Activated CD4-positive, alpha-beta T cell treated with anti-CD3 and anti-CD28 coated beads, Interleukin-2, amount 50 U/mL, for 24 hours (primary cell): Measurements from ENCODE around the gene ACOT8.
A peak's percentile ranks its signal among the peaks of the same experiment; 100 is the strongest.
"Not testable (repeated sequence)": the region's sequence is repeated elsewhere in the genome, so short reads cannot be mapped to it uniquely, and the experiment has no call there.

Source experiments
- DNase-seq, 2 donors: peaks; one replicate each; pipeline ENCODE4 v3.0.0-alpha.2; 2020; ENCODE audit warnings: low read depth in 1 of 2, low spot score in 1 of 2

The ACOT8 gene

GRCh38 chr20:45829673-45830106, 27.5 kb downstream of the ACOT8 start:
- not testable (repeated sequence) for DNase-seq

- DNase-seq = no peak
Measured at GRCh38 chr20:45828589-45828988, 28.6 kb downstream of the ACOT8 start.

GRCh38 chr20:45827712-45828111, 29.5 kb downstream of the ACOT8 start:
- no peak for DNase-seq

GRCh38 chr20:45827030-45827652, 30.1 kb downstream of the ACOT8 start, which contains the start of gene TNNC2:
Gene TNNC2, minus strand, starts transcription at chr20:45827312. Its CDS starts 64 bp downstream, at chr20:45827248.
- DNase-seq = no peak

GRCh38 chr20:45826381-45827019, 30.7 kb downstream of the ACOT8 start:
- no peak for DNase-seq

GRCh38 chr20:45823949-45824835, 33.0 kb downstream of the ACOT8 start:
- DNase-seq = peak in 1 of 2 donors; percentile 10

GRCh38 chr20:45822857-45823256, 34.3 kb downstream of the ACOT8 start:
- no peak for DNase-seq

- DNase-seq = no peak
Measured at GRCh38 chr20:45821947-45822346, 35.2 kb downstream of the ACOT8 start.

GRCh38 chr20:45819466-45819865, 37.7 kb downstream of the ACOT8 start:
- no peak for DNase-seq

GRCh38 chr20:45818239-45818638, 39.0 kb downstream of the ACOT8 start:
- no peak for DNase-seq

- DNase-seq = no peak
Measured at GRCh38 chr20:45817376-45818194, 39.6 kb downstream of the ACOT8 start.

GRCh38 chr20:45816951-45817350, 40.2 kb downstream of the ACOT8 start:
- DNase-seq = no peak

- no peak for DNase-seq
Measured at GRCh38 chr20:45814314-45814713, 42.9 kb downstream of the ACOT8 start.

GRCh38 chr20:45813489-45813888, 43.7 kb downstream of the ACOT8 start:
- no peak for DNase-seq

GRCh38 chr20:45813006-45813340, 44.2 kb downstream of the ACOT8 start:
- DNase-seq = no peak

- peak; percentile 76 to 94 for DNase-seq
Measured at GRCh38 chr20:45812157-45813005, 44.8 kb downstream of the ACOT8 start, which contains the start of gene UBE2C. Gene UBE2C, plus strand, starts transcription at chr20:45812644. Its CDS starts 52 bp downstream, at chr20:45812696.

- no peak for DNase-seq
Measured at GRCh38 chr20:45810191-45810970, 46.8 kb downstream of the ACOT8 start.

GRCh38 chr20:45801851-45802250, 55.3 kb downstream of the ACOT8 start:
- DNase-seq = no peak

GRCh38 chr20:45798935-45799642, 58.1 kb downstream of the ACOT8 start:
- DNase-seq = peak; percentile 10 to 45
